PC-9 (cell line): ENCODE data around the gene CD200. TPM values are rescaled to one million over a fixed set of nuclear protein-coding genes. Genes with fewer than 3 reads are reported as not detected.

ENCODE experiments used
- BruUV-seq: library from RNA; stranded (reverse); fragments of 400-500 nt; replicated peaks from 2 replicates; lab custom pipeline; 2021; lab: Mats Ljungman, UMichigan
- CTCF ChIA-PET: fragments of 300-600 bp; sonication (Branson Sonifier 250); formaldehyde crosslinking; loops from one replicate; lab custom pipeline; 2022; ENCODE audit warnings: antibody characterized with exemption; lab: Charles Lee
- POLR2A ChIA-PET: fragments of 300-600 bp; sonication (Branson Sonifier 250); formaldehyde crosslinking; loops from one replicate; lab custom pipeline; 2022; ENCODE audit warnings: antibody characterized with exemption; ENCODE audit not compliant: unreplicated experiment; lab: Charles Lee
- DNase-seq, 2 experiments: peaks; one replicate each; pipeline versions ENCODE4 v3.0.0 to v3.0.0-alpha.2; 2015 to 2022; ENCODE audit warnings: mixed read lengths in 1 of 2
- H2AFZ ChIP-seq: fragments of 200-600 bp; sonication (generic); 2 replicates; pipeline ENCODE4 v1.8.1; 2017; ENCODE audit warnings: antibody characterized with exemption
- H3F3A ChIP-seq: fragments of 200-600 bp; sonication (generic); 2 replicates; pipeline ENCODE4 v1.8.1; 2017; ENCODE audit warnings: antibody characterized with exemption, mild to moderate bottlenecking, low read depth; ENCODE audit not compliant: insufficient read depth
- H3K27ac ChIP-seq: fragments of 200-600 bp; sonication (generic); 2 replicates; pipeline ENCODE4 v1.6.1; 2016; ENCODE audit warnings: mixed run types
- H3K27me3 ChIP-seq: fragments of 200-600 bp; sonication (generic); 2 replicates; pipeline ENCODE4 v1.6.1; 2016; ENCODE audit warnings: low read depth, mixed run types; ENCODE audit not compliant: insufficient read depth
- H3K36me3 ChIP-seq: fragments of 200-600 bp; sonication (generic); 2 replicates; pipeline ENCODE4 v1.6.1; 2016; ENCODE audit warnings: low read depth, mixed run types
- H3K4me1 ChIP-seq: fragments of 200-600 bp; sonication (generic); replicated peaks from 2 replicates; pipeline ENCODE4 v1.6.1; 2016; ENCODE audit warnings: mixed run types; ENCODE audit not compliant: insufficient read depth
- H3K4me2 ChIP-seq: fragments of 200-600 bp; sonication (generic); 2 replicates; pipeline ENCODE4 v1.6.1; 2017; ENCODE audit warnings: mixed run types
- H3K4me3 ChIP-seq: fragments of 200-600 bp; sonication (generic); 2 replicates; pipeline ENCODE4 v1.6.1; 2016; ENCODE audit warnings: mixed run types
- H3K79me2 ChIP-seq: fragments of 200-600 bp; sonication (generic); 2 replicates; pipeline ENCODE4 v1.6.1; 2017; ENCODE audit warnings: low read depth, mixed run types
- H3K9me2 ChIP-seq: fragments of 200-600 bp; sonication (generic); 2 replicates; pipeline ENCODE4 v1.8.1; 2017; ENCODE audit warnings: mild to moderate bottlenecking; ENCODE audit not compliant: insufficient read depth
- H3K9me3 ChIP-seq: fragments of 200-600 bp; sonication (generic); 2 replicates; pipeline ENCODE4 v1.8.1; 2016; ENCODE audit warnings: low read depth; ENCODE audit not compliant: insufficient read depth
- H4K20me1 ChIP-seq: fragments of 200-600 bp; sonication (generic); 2 replicates; pipeline ENCODE4 v1.8.1; 2017; ENCODE audit not compliant: insufficient read depth
- EZH2 ChIP-seq: fragments of 200-600 bp; sonication (generic); IDR thresholded peaks from 2 replicates; pipeline ENCODE4 v1.8.0; 2017; ENCODE audit warnings: antibody characterized with exemption, low read depth
- intact Hi-C: fragments of 100-400 bp; cut with micrococcal nuclease; formaldehyde crosslinking; loops from one replicate; pipeline ENCODE4 v1.10.0; 2022; ENCODE audit not compliant: unreplicated experiment
- total RNA-seq: library from RNA; stranded (reverse); gene quantifications from 2 replicates; pipeline ENCODE4 v1.2.3, GENCODE V29; 2021
- TF ChIP-seq, protein P1 (sequence below): fragments of 200-600 bp; sonication (generic); conservative IDR thresholded peaks from 2 replicates; pipeline ENCODE4 v1.6.1; 2017; ENCODE audit warnings: mixed run types, antibody characterized with exemption, mild to moderate bottlenecking, moderate library complexity

The CD200 gene
- total RNA-seq, 1 experiment from 2014 or later: 4.0 TPM

DNA sequence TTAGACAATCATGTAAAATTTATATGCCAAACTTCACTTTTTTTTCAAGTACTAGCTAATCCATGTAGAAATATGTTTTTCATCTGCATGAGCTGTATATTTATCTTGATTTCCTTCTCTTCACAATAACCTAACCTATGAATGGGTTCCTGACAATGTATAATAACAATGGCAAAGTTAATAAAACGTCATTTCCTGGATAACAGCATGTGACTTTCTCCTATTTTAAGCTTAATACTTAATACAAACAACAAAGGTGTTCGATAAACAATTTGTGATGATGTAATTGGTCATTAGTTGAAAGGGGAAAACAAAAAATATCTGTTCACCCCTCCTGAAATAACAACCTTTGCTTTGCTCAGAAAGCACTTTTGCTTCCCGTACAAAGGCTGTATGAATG is 20.4 kb downstream of the CD200 start:
- Histone ChIP-seq H3K79me2 (no peaks in the 10 kb centered on the region), H3K27me3 (no peaks in the 10 kb centered on the region), H3K4me1 (no peaks in the 10 kb centered on the region), H3K4me3 (no peak overlapping the region), H3F3A (no peaks in the 10 kb centered on the region), H3K9me2 (no peaks in the 10 kb centered on the region), H3K27ac (no peak overlapping the region), H3K4me2 (no peak overlapping the region), H2AFZ (no peak overlapping the region), H3K9me3 (no peaks in the 10 kb centered on the region), H4K20me1 (no peaks in the 10 kb centered on the region), H3K36me3 (no peaks in the 10 kb centered on the region)
- BruUV-seq: no TSS peak
- DNase-seq: no peak
- TF ChIP-seq, protein P1, sequence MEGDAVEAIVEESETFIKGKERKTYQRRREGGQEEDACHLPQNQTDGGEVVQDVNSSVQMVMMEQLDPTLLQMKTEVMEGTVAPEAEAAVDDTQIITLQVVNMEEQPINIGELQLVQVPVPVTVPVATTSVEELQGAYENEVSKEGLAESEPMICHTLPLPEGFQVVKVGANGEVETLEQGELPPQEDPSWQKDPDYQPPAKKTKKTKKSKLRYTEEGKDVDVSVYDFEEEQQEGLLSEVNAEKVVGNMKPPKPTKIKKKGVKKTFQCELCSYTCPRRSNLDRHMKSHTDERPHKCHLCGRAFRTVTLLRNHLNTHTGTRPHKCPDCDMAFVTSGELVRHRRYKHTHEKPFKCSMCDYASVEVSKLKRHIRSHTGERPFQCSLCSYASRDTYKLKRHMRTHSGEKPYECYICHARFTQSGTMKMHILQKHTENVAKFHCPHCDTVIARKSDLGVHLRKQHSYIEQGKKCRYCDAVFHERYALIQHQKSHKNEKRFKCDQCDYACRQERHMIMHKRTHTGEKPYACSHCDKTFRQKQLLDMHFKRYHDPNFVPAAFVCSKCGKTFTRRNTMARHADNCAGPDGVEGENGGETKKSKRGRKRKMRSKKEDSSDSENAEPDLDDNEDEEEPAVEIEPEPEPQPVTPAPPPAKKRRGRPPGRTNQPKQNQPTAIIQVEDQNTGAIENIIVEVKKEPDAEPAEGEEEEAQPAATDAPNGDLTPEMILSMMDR: no peak
- TF ChIP-seq EZH2: no peak
- ChIA-PET POLR2A (no interaction called here), CTCF (no interaction called here)
- intact Hi-C loops: no loop called here

DNA sequence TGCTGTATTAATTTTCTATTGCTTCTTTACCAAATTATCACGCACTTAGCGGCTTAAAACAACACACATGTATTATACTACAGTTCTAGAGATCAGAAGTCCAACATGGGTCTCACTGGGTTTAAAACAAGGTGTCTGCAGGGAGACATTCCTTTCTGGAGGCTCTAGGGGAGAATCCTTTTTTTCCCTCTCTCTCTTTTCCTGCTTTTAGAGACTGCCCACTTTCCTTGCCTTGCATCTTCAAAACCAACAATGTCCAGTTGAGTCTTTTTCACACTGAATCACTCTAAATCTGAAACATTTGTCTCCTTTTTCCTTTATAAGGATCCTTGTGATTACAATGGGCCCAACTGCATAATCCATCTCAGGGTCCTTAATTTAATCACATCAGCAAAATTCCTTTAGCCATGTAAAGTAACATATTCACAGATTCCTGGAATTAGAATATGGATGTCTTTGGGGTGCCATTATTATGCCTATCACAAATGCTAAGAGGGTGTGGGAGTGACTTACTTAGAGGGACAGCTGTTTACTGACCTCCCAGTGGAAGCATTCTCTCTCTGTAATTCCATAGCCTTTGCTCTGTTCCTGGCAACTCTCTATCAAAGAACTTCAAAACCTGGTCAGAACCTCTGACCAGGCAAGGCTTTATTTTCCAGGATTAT is 21.8 kb downstream of the CD200 start:
- intact Hi-C loops: no loop called here
- no peak for DNase-seq
- ChIA-PET CTCF (no interaction called here), POLR2A (no interaction called here)
- Histone ChIP-seq H3K9me2 (no peaks in the 10 kb centered on the region), H3F3A (no peaks in the 10 kb centered on the region), H3K27ac (no peak overlapping the region), H3K4me2 (no peak overlapping the region), H3K36me3 (no peaks in the 10 kb centered on the region), H3K79me2 (no peaks in the 10 kb centered on the region), H3K4me3 (no peak overlapping the region), H3K4me1 (no peaks in the 10 kb centered on the region), H3K27me3 (no peaks in the 10 kb centered on the region), H3K9me3 (no peaks in the 10 kb centered on the region), H4K20me1 (no peaks in the 10 kb centered on the region), H2AFZ (no peak overlapping the region)
- no peak for TF ChIP-seq EZH2
- TF ChIP-seq, protein P1: no peak
- no TSS peak for BruUV-seq

DNA sequence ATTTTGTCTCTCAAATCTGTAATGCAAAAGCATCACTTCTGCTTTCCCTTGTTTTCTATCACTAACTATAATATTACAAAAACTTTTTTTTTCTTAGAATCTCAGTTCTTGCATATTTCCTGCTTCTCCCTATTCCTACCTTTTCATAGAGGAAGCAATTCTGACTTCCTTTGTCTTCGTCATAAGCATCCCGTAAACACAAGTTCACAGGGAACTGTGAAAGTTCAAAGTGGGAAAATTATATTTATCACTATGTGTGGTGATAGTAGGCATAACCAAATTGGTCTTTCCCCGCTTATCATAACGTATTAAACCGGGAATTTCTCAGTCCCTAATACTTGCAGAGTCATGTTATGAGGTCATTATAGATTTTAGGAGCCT is 22.3 kb downstream of the CD200 start:
- H3K9me3 ChIP-seq: no peaks in the 10 kb centered on the region; the same call in 1 of the 2 replicates
- H3K9me2 ChIP-seq: no peaks in the 10 kb centered on the region
- no peak overlapping the region for H3K27ac ChIP-seq
- POLR2A ChIA-PET: no interaction called here
- H3K4me1 ChIP-seq: no peaks in the 10 kb centered on the region
- no peaks in the 10 kb centered on the region for H3F3A ChIP-seq
- no peak overlapping the region for H2AFZ ChIP-seq
- no peak overlapping the region for H3K4me2 ChIP-seq
- no peaks in the 10 kb centered on the region for H4K20me1 ChIP-seq
- no peaks in the 10 kb centered on the region for H3K36me3 ChIP-seq
- H3K4me3 ChIP-seq: no peak overlapping the region
- TF ChIP-seq, protein P1: no peak
- no peak for TF ChIP-seq EZH2
- no TSS peak for BruUV-seq
- CTCF ChIA-PET: no interaction called here
- H3K27me3 ChIP-seq: no peaks in the 10 kb centered on the region
- no peak for DNase-seq
- H3K79me2 ChIP-seq: no peaks in the 10 kb centered on the region
- intact Hi-C loops: no loop called here
